ENCODE data around the gene PDE4D.

DNA sequence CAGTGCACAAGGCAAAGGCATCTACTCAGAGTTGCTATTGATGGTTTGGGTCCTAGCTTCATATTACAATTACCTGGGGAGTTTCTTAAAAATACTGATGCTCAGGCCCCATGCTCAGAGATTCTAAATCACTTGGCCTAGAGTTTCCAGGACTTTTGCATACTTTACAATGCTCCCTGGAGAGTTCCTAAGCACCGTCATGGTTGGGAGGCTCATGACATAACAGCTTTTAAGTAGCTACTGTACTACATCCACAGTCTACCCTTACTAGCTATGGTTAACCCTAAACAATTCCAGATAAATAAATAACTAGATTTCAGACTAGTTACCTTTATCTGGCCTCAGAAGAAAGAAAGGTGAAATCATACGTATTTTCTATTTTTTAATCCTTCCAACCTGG lies 414.4 kb downstream of the PDE4D start:
- TF ChIP-seq CEBPB (IDR thresholded peaks at IDR 0.05; ENCODE audit: low read depth, low read length) (no peak), RAD21 (IDR thresholded peaks at IDR 0.05; ENCODE audit: low read length) (no peak), POLR2A (IDR thresholded peaks at IDR 0.05; ENCODE audit: low read depth, low read length) (no peak), SMC3 (IDR thresholded peaks at IDR 0.05; ENCODE audit: low read depth, low read length) (no peak)
- TF ChIP-seq, protein P1, sequence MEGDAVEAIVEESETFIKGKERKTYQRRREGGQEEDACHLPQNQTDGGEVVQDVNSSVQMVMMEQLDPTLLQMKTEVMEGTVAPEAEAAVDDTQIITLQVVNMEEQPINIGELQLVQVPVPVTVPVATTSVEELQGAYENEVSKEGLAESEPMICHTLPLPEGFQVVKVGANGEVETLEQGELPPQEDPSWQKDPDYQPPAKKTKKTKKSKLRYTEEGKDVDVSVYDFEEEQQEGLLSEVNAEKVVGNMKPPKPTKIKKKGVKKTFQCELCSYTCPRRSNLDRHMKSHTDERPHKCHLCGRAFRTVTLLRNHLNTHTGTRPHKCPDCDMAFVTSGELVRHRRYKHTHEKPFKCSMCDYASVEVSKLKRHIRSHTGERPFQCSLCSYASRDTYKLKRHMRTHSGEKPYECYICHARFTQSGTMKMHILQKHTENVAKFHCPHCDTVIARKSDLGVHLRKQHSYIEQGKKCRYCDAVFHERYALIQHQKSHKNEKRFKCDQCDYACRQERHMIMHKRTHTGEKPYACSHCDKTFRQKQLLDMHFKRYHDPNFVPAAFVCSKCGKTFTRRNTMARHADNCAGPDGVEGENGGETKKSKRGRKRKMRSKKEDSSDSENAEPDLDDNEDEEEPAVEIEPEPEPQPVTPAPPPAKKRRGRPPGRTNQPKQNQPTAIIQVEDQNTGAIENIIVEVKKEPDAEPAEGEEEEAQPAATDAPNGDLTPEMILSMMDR (conservative IDR thresholded peaks at IDR 0.05; ENCODE audit: low read depth, low read length) = no peak

Measured in IMR-90 (cell line).